ENCODE data around the gene TMEM245.
"Not testable (repeated sequence)": the region's sequence is repeated elsewhere in the genome, so short reads cannot be mapped to it uniquely, and the experiment has no call there.

TMEM245 gene

DNA sequence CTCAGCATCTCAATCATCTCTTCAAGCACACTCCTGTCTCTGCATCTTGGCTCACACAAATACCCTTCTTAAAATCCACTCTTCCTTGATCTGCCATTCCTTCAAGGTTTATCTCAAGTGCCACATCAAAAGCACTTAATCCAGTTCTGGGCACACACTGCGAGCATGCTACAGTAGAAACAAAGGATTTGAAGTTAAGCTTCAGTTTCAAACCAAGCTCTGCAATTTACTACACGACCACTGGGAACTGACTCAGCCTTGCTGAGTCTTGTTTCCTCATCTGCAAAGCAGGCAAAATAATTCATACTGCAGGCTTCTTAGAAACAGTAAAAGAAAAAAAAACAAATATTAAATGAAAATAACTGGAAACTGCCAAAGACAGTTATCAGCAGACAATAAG, 56.0 kb downstream of the TMEM245 start:
- no peak for DNase-seq (ENCODE audit: low read depth in 2 of 2)

DNA sequence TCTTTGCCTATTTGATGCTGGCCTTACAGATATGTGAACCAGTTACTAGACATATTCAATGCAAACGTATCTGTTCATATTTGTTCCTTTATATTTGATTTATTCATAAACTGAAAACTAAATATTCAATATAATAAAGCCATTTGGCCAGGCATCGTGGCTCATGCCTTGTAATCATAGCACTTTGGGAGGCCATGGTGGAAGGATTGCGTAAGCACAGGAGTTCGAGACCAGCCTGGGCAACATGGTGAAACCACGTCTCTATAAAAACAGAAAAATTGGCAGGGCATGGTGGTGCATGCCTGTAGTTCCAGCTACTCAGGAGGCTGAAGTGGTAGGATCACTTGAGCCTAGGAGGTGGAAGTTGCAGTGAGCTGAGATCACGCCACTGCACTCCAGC, 57.2 kb downstream of the TMEM245 start:
- no peak for DNase-seq (ENCODE audit: low read depth in 2 of 2)

DNA sequence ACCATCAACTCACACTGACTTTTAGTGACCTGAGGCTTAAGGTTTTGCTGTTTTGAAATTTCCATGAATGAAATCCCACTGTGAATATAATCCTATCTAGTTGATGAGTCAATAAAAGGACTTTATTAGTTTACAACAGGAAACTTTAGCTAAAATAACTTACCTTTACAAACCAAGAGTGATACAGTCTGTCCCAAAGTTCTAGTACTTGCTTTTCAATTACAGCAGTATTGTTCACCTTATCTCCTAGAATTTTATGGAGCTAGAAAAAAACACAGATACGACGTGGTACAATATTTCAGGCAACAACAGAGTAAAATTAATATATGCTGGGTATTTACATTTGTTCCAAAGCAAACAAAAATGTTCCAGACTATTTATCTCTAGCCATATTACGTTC, 59.6 kb downstream of the TMEM245 start:
- no peak for DNase-seq (ENCODE audit: low read depth in 2 of 2)

- DNase-seq (ENCODE audit: low read depth in 2 of 2), result not testable (repeated sequence)
Measured at GRCh38 chr9:109053121-109053520, 66.6 kb downstream of the TMEM245 start.

- peak; percentile 16 to 19 for DNase-seq (ENCODE audit: low read depth in 2 of 2)
Measured at GRCh38 chr9:109052416-109052815, 67.3 kb downstream of the TMEM245 start.

DNA sequence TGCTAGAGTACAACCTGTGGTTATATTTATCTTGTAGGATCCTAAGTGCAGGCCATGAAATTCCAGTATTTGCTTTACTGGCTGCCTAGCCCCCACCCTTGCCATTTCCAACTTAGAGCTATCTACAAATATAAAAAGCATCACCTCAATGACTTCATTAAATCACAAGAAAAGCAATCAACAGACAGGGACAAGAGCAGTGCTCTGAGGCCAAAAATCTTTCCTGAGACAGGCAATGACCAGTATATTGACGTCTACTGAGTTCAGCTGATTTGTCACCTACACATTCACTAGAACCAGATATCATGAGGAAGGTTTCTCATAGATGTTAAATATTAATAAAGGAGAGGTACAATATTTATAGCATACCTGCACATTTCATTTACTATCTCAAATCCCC, 68.0 kb downstream of the TMEM245 start:
- DNase-seq (ENCODE audit: low read depth in 2 of 2), result no peak

- DNase-seq (ENCODE audit: low read depth in 2 of 2), result no peak
Measured at GRCh38 chr9:109050444-109050843, 69.3 kb downstream of the TMEM245 start.

- DNase-seq (ENCODE audit: low read depth in 2 of 2), result no peak
Measured at GRCh38 chr9:109048822-109049221, 70.9 kb downstream of the TMEM245 start.

DNA sequence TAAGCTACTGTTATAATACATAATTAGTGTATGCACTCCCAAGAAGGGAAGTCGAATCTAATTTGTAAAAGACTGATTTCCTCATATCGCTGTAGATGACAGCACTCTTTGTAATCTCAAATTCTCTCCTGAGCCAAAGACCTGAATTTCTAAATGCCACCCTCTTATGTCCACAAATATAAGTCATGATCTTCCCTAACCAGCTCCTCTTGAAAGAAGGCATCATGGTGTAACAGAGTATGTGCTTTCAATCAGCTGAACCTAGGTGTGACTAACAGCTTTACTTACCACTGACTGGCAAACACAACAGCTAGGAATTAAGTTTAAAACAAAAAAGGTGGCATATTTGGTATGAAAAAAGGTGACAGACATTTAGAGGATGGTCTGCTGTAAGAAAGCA, 72.5 kb downstream of the TMEM245 start:
- DNase-seq (ENCODE audit: low read depth in 2 of 2), result no peak

DNA sequence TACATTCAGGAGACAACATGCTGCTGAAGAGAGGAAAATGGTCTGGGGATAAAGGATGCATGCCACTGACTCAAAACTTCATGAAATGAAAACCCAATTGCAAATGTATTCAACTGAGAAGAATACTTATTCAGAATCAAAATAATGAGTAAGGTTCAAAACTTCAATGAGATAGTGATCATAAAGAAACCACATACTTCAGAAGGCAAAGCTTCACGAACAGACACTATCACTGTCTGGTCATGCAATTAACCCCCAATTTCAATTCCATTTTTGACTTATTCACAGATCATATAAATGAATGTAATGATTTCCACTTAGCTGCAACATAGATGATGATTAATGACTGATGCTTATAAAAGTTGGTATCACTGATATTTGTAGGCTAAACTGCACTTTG, 73.4 kb downstream of the TMEM245 start:
- DNase-seq (ENCODE audit: low read depth in 2 of 2), result no peak

GRCh38 chr9:109043578-109043977, 76.2 kb downstream of the TMEM245 start:
- DNase-seq (ENCODE audit: low read depth in 2 of 2), result no peak

- no peak for DNase-seq (ENCODE audit: low read depth in 2 of 2)
Measured at GRCh38 chr9:109040571-109040970, 79.2 kb downstream of the TMEM245 start.

DNA sequence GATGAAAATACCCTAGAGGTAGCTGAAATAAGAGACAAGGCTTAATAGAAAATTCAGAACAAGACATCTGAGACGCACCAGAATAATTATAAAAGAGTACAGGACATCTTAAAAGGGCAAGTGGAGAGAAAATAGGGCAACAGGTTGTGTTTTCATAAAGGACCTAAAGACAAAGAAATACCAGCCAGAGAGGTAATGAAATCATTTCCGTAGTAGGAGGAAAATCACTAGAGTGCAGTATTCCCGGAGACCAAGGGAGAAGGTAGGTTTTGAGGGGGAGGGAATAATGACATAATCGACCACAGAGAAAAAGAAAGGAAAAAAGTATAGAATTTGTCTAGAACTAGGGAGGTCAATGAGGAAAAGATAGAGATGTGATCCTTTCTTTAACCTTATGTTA, 80.2 kb downstream of the TMEM245 start:
- no peak for DNase-seq (ENCODE audit: low read depth in 2 of 2)

- DNase-seq (ENCODE audit: low read depth in 2 of 2), result no peak
Measured at GRCh38 chr9:109037946-109038715, 81.6 kb downstream of the TMEM245 start.

DNA sequence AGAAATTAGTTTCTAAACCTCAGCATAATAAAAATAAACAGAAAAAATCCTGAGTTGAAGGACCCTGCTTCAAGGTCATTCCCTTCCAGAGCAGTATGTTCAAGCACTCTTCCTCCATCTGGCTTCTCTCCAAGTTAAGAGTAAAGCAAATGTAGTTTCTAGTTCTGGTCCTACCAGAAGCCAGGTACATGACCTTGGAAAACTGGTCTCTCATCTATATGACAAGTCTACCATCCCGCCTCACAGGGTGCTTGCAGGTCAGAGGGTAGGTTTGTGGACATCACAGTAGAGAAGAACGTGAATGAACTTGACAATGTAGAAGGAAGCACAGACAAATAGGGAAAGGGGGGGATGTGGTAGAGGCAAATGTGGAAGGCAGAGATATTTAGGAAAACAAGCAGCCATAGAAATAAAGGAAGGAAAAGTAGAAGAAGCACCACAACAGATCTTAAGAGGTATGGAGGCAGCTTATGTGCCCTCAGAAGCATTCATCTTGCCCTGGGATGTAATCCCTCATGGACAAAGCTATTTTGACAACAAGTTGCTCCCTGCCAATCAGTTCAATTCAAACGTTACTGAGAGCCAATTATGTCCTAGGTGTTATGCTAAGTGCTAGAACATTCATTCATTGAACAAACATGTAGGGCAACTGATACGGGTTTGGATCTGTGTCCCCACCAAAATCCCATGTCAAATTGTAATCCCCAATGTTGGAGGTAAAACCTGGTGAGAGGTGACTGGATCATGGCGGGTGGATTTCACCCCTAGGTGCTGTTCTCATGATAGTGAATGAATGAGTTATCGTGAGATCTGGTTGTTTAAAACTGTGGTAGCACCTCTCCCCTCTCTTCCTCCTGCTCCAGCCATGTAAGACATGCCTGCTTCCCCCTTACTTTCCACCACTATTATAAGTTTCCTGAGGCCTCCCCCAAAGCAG, 82.7 kb downstream of the TMEM245 start:
- no peak for DNase-seq (ENCODE audit: low read depth in 2 of 2)

DNA sequence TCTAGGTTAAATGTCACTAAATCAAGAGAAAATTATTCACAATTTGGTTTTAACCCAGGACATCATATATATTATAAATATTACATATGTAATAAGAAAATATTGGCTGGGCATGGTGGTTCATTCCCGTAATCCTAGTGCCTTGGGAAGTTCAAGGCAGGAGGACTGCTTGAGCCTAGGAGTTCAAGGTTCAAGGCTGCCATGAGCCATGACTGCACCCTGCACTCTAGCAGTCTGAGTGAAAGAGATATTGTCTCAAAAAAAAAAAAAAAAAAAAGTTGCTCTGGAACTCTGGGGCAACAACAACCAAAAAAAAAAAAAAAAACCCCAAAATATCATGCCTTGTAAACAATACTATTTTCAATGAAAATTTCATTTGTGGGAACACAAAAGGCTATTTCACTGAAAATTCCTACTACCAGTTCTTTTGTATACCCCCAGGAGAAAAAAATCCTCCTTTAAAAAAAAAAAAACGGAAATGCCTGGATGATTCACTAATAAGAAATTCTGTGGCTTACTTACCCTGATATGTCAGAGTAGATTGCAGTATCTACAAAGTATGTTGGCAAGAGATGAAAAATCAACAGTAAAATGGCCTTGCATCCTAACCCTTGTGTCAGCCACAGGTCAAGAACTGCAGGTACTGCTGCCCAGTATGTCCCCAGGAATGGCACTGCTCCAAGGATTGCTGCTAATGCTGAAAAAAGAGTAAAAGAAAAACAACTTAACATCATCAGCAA, 83.9 kb downstream of the TMEM245 start:
- peak; percentile 68 to 71 for DNase-seq (ENCODE audit: low read depth in 2 of 2)

GRCh38 chr9:109033941-109034700, 85.6 kb downstream of the TMEM245 start:
- DNase-seq (ENCODE audit: low read depth in 2 of 2), result no peak

GRCh38 chr9:109031241-109031640, 88.5 kb downstream of the TMEM245 start:
- no peak for DNase-seq (ENCODE audit: low read depth in 2 of 2)

GRCh38 chr9:109030426-109030825, 89.3 kb downstream of the TMEM245 start:
- no peak for DNase-seq (ENCODE audit: low read depth in 2 of 2)

GRCh38 chr9:109028457-109028856, 91.3 kb downstream of the TMEM245 start:
- no peak for DNase-seq (ENCODE audit: low read depth in 2 of 2)

GRCh38 chr9:109027176-109027575, 92.6 kb downstream of the TMEM245 start:
- no peak for DNase-seq (ENCODE audit: low read depth in 2 of 2)
